Panc1 (cell line): ENCODE measurements around the gene CHI3L1.

Experiments
- CTCF ChIP-seq: fragments of 450-650 bp; IDR thresholded peaks from 2 replicates; pipeline ENCODE4 v1.5.1; 2017; ENCODE audit warnings: mild to moderate bottlenecking
- POLR2AphosphoS5 ChIP-seq: IDR thresholded peaks from 2 replicates; pipeline ENCODE4 v1.6.1; 2012; ENCODE audit warnings: mild to moderate bottlenecking, low read depth, low read length, moderate library complexity
- TCF7L2 ChIP-seq: IDR thresholded peaks from 2 replicates; pipeline ENCODE4 v1.6.1; 2011; ENCODE audit warnings: mild to moderate bottlenecking, low read depth, low read length, inconsistent platforms

DNA sequence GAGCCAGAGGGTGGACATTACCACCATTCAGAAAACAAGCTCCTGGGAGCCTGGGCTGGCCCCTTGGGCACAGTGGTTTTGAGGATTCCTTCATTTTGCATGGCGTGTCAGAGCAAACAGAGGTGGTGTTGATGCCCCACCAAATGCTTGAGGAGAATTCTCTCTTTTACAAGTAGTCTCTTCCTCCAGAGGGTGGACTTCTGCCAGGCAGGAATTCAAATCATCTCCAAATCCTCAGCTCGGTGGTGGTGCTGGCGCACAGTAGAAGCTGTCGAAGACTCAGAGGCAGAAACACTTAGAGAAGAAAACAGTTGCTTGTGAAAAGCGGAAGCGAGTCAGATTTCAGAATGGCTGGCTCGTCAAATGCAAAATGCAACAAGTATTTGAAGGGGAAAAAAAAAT is 3.4 kb upstream of the CHI3L1 start:
- no peak for TF ChIP-seq CTCF
- no peak for TF ChIP-seq POLR2AphosphoS5
- no peak for TF ChIP-seq TCF7L2
